ENCODE results near the gene PCDHGA9.
"Not testable (repeated sequence)": the region's sequence is repeated elsewhere in the genome, so short reads cannot be mapped to it uniquely, and the experiment has no call there.

DNA sequence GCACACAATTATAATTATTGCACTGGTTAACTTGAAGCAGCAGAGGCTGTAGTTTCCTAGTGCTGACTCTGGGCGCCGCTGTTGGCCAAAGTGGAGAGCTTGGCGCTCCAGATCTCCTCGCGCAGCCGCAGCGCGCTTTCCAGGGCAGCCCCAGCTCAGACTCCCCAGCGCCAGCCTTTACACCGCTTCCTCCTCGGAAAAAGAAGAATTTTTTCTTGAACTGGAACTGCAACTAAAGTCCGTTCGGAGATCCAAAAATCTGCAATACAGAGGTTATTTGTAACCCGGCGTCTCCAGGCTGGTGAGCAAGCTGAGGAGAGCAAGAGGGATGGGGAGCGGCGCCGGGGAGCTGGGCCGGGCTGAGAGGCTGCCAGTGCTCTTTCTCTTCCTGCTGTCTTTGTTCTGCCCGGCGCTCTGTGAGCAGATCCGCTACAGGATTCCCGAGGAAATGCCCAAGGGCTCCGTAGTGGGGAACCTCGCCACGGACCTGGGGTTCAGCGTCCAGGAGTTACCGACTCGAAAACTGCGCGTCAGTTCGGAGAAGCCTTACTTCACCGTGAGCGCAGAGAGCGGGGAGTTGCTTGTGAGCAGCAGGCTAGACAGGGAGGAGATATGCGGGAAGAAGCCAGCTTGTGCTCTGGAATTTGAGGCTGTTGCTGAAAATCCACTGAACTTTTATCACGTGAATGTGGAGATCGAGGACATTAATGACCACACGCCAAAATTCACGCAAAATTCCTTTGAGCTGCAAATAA is 14.8 kb upstream of the PCDHGA9 start, which contains the start of gene PCDHGB4:
- TF ChIP-seq EZH2 (IDR thresholded peaks at IDR 0.05; ENCODE audit: insufficient read depth, poor library complexity, severe bottlenecking); EZH2phosphoT487 (IDR thresholded peaks at IDR 0.05; ENCODE audit: insufficient read depth, low read depth): not testable (repeated sequence)

Measured in GM23248 (cell line).